NCI-H1105 treated with DMSO at 0.1 percent for 48 hours (cell line): Measurements from ENCODE around the gene TNFAIP8L2.
"Not testable (repeated sequence)": the region's sequence is repeated elsewhere in the genome, so short reads cannot be mapped to it uniquely, and the experiment has no call there.

Source experiments
- DNase-seq: peaks from one replicate; lab custom pipeline; 2025; lab: John Stamatoyannopoulos, UW

Gene TNFAIP8L2

GRCh38 chr1:151146072-151146411 lies 10.4 kb upstream of the TNFAIP8L2 start:
- DNase-seq, result no peak

DNA sequence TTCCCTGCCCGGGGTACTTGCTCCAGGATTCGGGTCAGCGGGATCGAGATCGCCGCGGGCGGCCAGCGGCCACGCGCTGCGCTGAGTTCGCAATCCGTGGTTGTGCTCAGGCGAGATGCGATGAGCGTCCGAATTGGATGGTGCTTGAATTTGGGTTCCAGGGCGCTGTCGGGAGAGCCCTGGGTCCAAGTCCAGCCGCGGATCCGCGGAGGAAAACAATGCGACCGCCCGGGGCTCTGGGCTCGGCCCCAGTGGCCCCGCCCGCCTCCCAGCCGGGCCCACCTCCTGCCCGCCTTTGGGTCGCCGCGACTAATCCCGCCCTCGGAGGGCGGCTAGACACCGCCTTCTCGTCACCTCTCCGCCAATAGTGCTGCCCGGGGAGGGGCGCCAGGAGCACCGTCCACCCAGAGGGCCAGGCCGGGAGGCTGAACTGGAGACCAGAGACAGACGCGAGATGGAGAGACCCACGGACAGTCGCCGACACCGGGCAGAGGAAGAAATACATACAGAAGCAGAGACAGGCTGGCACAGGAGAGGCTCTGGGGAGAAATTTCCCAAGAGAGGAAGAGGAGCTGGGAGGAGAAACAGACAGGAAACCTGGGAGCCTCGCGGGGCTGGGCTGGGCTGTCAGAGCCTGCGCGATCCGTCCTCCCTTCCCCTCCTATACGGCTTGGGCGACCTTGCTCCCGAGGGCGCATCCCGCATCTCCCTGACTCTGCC lies 9.9 kb upstream of the TNFAIP8L2 start, which contains the start of gene SEMA6C:
Gene SEMA6C, minus strand, starts transcription at position 220 of the 720 bp plus-strand sequence. CDS start 4,010 bp downstream, outside the sequence.
- peak; percentile 87 for DNase-seq

DNA sequence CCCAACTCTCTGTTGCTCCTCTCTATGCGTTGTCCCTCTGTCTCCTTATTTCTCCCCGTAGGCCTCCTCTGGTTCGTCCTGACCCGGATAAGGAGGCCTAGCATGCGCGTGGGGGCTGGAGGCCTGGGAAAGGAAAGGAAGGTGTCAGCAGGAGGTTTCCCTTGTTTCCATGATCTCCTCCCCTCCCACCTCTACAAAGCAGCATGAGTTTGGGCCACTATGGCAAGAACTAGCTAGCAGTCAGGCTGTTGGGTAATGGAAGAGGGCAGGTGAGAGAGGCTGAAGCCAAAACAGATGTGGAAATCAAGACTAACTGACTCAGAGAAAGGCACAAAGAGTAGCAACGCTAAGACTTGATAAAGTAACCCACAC lies 9.3 kb upstream of the TNFAIP8L2 start:
- no peak for DNase-seq

- DNase-seq, result no peak
Observed at GRCh38 chr1:151147665-151148064, 8.8 kb upstream of the TNFAIP8L2 start.

DNA sequence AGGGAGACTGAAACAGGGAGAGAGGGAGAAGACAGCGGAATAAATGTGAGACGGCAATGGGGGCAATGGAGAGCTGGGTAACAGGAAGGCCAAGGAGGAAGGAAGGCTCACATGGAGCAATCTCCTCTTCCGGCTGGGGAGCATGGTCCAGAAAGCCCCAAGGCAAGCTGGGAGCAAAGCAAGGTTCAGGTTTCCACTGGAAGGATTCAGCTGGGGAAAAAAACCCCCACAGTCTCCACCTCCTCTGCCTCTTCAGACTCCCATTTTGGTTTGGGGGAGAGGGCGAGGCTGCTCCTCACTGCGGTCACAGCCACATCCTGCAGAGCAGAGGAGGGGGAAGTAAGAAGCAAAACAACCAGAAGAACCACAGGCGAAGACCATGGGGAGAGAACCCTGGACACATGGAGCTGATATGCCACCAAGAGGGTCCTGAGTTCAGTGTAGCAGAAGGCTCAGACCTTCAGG lies 650 bp downstream of the TNFAIP8L2 start:
- DNase-seq, result no peak

- DNase-seq, result no peak
Observed at GRCh38 chr1:151158326-151158725, 1.9 kb downstream of the TNFAIP8L2 start.

- no peak for DNase-seq
Observed at GRCh38 chr1:151158751-151159251, 2.4 kb downstream of the TNFAIP8L2 start.

GRCh38 chr1:151159373-151159772 lies 2.9 kb downstream of the TNFAIP8L2 start:
- no peak for DNase-seq

DNA sequence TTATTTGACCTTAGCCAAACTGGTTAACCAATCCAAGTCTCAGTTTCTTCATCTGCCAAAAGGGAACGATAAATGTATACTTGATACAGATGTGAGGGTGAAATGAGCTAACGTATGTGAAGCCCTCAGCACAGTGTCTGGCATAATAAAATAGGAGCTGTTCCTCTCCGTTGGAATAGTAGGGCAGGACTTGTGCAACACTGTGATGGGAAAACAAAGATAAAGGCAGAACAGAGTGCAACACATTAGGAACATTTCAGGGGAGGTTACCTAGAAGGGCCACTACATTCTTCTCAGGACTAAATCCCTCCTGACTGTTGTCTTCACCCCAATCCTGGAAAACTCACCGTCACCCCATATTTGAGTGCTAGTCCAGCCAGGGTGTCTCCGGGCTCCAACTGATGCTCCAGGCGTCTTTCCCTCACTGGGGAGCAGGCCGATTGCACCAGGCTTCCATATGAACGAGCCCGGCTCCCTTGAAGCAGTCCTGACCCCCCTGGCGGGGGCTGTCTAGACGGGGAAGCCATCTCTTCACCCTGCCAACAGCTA lies 8.4 kb downstream of the TNFAIP8L2 start:
- no peak for DNase-seq

- DNase-seq, result peak; percentile 41
Observed at GRCh38 chr1:151165281-151165737, 8.9 kb downstream of the TNFAIP8L2 start.

DNA sequence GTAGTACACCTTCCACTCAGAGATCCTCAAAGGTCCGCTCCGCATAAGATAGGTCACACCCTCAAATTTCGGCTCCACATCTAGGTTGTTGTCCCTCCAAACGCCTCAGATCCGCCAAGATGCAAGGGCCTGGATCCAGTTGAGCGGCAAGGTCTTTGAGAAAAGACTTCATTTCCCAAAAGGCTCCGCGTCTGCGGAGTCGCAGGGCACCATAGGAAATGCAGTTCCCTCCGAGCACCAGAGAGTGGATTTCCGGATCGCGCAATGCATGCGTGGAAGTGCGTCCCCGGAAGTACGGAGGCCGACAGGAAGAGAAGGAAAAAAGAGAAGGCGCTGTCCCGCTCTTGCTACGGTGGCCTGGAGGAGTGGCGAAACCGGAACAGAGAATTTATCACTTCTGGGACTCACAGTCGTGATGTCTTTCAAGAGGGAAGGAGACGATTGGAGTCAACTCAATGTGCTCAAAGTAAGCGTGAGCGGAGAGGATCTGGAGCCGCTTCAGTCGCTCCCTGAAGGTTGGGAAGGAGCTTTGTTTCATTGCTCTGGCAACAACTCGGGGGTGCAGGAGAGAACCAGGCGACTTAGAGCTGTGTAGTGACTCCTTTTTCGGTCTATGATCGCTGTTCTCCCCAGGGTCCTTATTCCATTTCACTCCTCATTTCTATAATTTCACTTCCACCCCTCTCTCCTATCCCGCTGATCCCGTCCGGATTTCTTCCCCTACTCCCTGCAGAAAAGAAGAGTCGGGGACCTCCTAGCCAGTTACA lies 9.5 kb downstream of the TNFAIP8L2 start, which contains the start of the genes LYSMD1 and SCNM1:
Gene LYSMD1, minus strand, starts transcription at position 165 of the 767 bp plus-strand sequence. CDS start 644 bp downstream, outside the sequence.
Gene SCNM1, plus strand, starts transcription at position 407 of the 767 bp plus-strand sequence. Its CDS starts 9 bp downstream, at position 416.
- peak; percentile 97 for DNase-seq

DNA sequence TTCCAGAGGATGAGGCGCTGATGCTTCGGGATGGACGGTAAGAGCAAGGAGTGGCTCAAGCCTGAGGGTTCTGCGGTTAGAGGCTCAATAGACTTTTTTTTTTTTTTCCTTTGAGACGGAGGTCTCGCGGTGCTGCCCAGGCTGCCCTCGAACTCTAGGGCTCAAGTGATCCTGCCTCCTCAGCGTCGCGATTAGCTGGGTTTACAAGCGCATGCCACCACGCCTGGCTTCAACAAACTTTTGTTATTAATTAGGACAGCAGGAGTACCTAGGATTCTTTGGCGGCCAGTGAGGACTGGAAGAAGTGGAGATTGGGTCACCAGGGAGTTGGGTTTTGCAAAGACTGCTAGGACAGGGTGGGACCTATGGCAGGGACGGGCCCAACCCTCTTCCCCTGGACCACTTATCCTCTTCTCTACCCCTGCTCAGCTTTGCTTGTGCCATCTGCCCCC lies 10.1 kb downstream of the TNFAIP8L2 start:
- no peak for DNase-seq

- no peak for DNase-seq
Observed at GRCh38 chr1:151167116-151167515, 10.7 kb downstream of the TNFAIP8L2 start.

- no peak for DNase-seq
Observed at GRCh38 chr1:151171190-151171589, 14.7 kb downstream of the TNFAIP8L2 start.

DNA sequence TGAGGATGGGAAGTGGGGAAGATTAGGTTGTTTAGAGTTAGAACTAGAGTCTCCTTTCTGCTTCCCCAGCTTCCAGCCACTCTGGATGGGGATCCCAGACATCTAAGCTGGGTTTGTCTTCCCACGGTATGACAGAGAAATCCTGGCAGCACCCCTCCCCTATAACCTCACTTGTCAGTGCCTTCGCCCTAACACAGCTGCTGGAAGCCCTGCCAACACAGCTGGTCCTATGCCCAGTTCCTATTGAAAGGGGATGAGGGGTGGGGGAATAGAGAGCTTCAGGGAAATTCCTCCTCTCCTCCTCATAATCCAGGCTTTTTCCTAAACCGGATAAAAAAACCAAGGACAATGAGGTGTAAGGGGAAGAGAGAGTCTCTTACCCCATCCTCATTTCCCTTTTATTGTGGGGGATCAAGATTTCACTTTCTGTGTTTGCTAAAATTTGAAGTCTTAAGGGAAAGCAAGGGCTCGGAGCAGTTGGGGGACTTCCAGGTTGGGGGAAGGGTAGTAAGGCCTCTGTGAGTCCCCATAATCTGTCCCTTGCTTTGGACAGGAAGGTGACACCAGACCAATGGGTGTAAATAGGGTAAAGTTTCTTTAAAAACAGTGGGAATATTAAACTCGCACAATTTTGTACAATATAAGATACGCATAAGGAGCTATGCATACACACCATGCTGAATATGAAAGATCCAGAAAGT lies 18.7 kb downstream of the TNFAIP8L2 start:
- DNase-seq, result no peak

- no peak for DNase-seq
Observed at GRCh38 chr1:151175863-151176262, 19.4 kb downstream of the TNFAIP8L2 start, which contains the start of gene TMOD4. TMOD4 (minus strand) TSS chr1:151175981; CDS start chr1:151174875, 1,106 bp downstream.

GRCh38 chr1:151176514-151177045 lies 20.1 kb downstream of the TNFAIP8L2 start:
- no peak for DNase-seq

- no peak for DNase-seq
Observed at GRCh38 chr1:151184211-151184610, 27.8 kb downstream of the TNFAIP8L2 start.

DNA sequence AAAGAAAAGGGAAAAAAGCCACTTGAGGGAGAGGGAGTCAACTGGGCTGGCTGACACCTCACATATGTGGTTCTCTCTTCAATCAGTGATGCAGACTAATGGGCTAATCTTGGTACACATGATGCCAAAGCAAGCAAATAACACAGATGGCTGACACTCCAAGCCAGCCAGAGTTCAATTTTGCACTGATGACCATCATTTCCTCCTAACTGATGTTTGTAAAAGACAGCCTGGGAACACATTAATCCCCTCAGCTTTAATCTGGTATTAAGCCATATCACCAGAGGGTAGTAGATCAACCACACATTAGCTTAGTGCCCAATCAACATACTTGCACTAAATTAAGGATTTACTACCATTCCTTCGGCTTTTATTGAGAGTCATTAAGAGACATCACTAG lies 30.8 kb downstream of the TNFAIP8L2 start:
- no peak for DNase-seq

DNA sequence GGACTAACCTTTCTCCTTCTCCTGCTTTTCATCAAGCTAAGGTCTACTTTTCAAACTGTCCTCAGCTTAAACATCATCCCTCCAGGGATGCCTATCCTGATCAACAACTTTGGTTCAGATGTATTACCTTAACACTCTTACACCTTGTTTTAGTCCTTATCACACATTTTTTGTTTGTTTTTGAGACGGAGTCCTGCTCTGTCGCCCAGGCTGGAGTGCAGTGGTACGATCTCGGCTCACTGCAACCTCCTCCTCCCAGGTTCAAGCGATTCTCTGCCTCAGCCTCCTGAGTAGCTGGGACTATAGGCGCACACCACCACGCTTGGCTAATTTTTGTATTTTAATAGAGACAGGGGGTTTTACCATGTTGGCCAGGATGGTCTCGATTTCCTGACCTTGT lies 32.2 kb downstream of the TNFAIP8L2 start:
- not testable (repeated sequence) for DNase-seq
